ENCODE measurements around the gene A2M.

A2M gene

DNA sequence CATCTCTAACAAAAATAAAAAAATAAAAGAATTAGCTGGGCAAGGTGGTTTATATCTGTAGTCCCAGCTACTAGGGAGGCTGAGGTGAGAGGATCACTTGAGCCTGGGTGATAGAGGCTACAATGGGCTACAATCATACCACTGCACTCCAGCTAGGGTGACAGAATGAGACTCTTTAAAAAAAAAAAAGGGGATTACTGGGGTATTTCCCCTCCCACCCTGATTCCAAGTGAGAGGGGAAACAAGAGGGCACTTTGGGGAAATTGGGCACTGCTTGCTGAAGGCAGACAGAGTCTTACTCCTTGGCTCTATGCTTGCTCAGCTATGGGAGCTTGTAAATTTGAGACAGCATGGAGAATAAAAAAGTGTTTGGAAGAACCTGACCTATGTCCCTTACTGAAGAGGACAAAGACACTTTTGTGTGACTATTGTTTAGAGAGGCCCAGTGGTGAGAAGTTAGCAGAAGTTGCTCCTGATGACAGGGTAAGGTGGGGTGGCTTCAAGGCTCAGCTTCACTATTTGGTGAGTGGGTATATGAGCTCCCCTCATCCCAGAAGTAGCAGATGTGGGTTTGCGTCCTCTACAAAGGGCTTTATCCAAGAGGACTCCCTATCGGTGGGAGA, 82.3 kb downstream of the A2M start:
- DNase-seq: no peak

DNA sequence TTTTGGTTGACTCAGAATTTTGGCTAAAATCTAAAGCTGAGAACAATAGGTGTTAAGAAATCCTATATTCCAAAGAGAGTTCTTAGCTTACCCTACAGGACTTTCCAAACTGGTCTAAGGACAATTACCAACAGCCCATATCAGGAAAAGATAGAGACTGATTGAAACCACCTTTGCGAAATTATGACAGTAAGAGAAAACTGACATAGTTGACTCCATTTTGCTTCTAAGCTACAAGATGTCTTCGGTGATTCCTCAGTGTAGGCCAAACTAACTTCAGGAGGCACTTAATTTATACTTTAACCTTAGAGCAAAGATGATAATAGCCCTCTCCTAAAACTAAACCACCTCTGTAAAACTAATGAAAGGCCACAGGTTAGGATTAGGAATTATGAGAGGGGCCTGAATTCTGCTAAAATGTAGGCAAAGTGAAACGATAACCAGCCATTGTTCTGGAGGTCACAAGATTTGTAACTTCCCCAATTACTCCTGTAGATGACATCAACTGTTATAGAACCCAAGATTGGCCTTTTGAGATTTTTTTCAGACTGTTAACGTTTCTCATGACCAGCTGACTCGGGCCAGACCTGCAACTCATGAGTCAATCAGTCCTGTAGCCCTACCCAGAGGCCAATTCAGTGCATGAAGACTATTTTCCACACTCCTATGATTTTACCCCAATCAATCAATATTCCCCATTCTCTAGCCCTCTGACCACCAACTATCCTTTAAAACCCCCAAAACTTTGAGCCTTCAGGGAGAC, 83.3 kb downstream of the A2M start:
- DNase-seq: peak; percentile 59

DNA sequence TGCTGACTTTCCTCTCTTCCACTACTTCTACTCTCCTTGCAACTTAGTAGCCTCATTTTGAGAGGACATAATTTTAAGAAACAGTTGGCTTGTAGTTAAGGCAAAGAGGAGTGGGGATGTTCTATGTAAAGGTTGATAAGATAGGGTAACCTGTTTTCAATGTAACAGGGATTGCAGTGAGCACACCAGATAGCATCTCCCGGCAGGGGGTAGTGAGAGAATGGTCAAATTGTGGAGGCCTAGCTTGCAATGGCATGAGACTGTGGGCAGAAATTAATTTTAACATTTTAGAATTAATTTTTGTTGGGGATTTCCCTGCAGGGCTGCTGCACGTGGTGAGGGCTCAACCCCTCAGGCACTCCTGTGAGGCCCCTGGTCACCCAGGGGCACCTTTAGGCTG, 84.9 kb downstream of the A2M start:
- DNase-seq: no peak

DNA sequence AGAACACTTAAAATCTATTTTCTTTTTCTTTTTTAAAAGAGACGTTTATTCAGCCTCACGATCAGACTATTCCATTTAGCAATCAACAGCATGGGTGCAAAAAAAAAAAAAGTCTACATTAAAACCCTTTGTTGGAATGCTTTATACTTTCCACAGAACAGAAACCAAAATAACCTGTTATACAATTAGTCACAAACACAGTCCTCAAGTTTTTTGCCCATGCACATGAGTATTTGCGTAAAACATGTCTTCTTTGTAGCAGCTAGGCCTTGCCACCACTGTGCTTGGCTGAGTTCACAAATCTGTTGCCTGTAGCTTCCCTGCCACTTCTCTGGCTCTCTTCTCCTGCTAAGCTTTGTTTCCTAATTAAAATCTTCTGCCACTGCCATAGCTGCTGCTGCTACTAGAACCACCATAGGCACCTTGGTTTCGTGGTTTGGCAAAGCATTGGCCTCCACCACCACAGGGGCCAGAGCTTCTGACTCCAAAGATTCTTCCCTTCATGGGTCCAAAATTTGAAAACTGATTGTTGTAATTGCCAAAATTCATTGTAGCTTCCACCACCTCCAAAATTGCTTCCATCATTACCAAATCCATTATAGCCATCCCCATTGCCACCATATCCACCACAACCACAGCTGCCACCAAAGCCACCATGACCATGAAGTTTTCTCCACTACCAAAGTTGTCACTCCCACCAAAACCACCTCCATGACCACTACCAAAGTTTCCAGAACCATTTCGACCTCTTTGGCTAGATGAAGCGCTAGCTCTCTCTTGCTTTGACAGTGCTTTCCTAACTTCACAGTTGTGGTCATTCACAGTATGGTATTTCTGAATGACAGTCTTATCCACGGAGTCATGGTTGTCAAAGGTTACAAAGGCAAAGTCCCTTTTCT, 88.3 kb downstream of the A2M start:
- no peak for DNase-seq

DNA sequence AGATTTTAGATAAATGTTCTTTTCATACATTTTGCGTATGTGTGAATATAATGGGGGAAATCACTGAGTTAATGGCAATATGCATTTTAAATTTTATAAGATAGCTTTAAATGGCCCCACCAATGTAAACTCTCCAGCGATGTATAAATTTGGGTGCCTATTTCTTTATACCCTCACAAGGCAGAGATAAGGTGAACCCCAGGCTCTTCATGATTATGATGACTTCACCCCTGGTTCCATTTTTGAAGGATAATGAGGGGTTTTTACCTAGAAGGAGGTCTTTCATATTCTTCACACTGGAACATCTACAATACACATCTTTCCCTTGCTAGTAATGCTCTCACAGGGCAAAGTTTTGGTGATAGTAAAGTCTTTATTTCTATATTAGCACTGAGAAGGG, 91.2 kb downstream of the A2M start:
- peak; percentile 8 for DNase-seq

DNA sequence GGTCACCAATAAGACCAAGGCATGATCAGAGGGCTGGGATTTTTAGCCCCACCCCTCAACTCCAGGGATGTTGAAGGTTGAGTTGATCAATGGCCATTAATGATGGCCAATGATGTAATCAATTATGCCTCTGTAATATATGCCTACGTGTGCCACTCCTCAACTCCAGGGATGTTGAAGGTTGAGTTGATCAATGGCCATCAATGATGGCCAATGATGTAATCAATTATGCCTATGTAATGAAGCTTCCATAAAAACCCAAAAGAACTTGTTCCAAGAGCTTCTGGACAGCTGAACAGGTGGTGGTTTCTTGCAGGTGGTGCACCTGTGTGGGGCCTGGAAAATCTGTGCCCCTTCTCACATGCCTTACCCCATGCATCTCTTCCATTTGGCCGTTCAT, 93.1 kb downstream of the A2M start:
- no peak for DNase-seq
